GM23338 (cell line): ENCODE data around the gene PPP2R5D. TPM values are rescaled to one million over a fixed set of nuclear protein-coding genes. Genes with fewer than 3 reads are reported as not detected.

ENCODE experiments used
- ATAC-seq: fragments of 200-7000 bp; cut with Tn5 transposase; 3 replicates; pipeline ENCODE4 v1.9.1; 2020
- DNase-seq: peaks from one replicate; pipeline ENCODE4 v3.0.0-alpha.2; 2015; ENCODE audit warnings: low spot score
- H2AFZ ChIP-seq: fragments of 200-600 bp; sonication (generic); 2 replicates; pipeline ENCODE4 v1.8.0; 2016; ENCODE audit warnings: antibody characterized with exemption, mild to moderate bottlenecking, moderate library complexity
- H3F3A ChIP-seq: fragments of 200-600 bp; sonication (generic); replicated peaks from 2 replicates; pipeline ENCODE4 v1.8.0; 2017; ENCODE audit warnings: antibody characterized with exemption, mixed run types, low read depth
- H3K27ac ChIP-seq: fragments of 200-600 bp; sonication (generic); 2 replicates; pipeline ENCODE4 v1.6.1; 2016; ENCODE audit warnings: low read depth
- H3K27me3 ChIP-seq: fragments of 200-600 bp; sonication (generic); 2 replicates; pipeline ENCODE4 v1.8.0; 2016; ENCODE audit warnings: mild to moderate bottlenecking, mixed run types, moderate library complexity; ENCODE audit not compliant: insufficient read depth
- H3K36me3 ChIP-seq: fragments of 200-600 bp; sonication (generic); 2 replicates; pipeline ENCODE4 v1.8.0; 2016; ENCODE audit warnings: mild to moderate bottlenecking; ENCODE audit not compliant: insufficient read depth
- H3K4me1 ChIP-seq: fragments of 200-600 bp; sonication (generic); 2 replicates; pipeline ENCODE4 v1.8.0; 2016; ENCODE audit warnings: mild to moderate bottlenecking, moderate library complexity; ENCODE audit not compliant: insufficient read depth
- H3K4me2 ChIP-seq: fragments of 200-600 bp; sonication (generic); 2 replicates; pipeline ENCODE4 v1.7.1; 2017; ENCODE audit warnings: mixed run types
- H3K4me3 ChIP-seq: fragments of 200-600 bp; sonication (generic); 2 replicates; pipeline ENCODE4 v1.6.1; 2016; ENCODE audit warnings: mixed run types
- H3K79me2 ChIP-seq: fragments of 200-600 bp; sonication (generic); replicated peaks from 2 replicates; pipeline ENCODE4 v1.8.0; 2017; ENCODE audit warnings: mild to moderate bottlenecking; ENCODE audit not compliant: insufficient read depth
- H3K9me2 ChIP-seq: fragments of 200-600 bp; sonication (generic); 2 replicates; pipeline ENCODE4 v1.8.0; 2017; ENCODE audit not compliant: insufficient read depth
- H4K20me1 ChIP-seq: fragments of 200-600 bp; sonication (generic); replicated peaks from 2 replicates; pipeline ENCODE4 v1.8.0; 2017; ENCODE audit warnings: mild to moderate bottlenecking; ENCODE audit not compliant: insufficient read depth
- H3K27ac Mint-ChIP-seq: 2 replicates; pipeline ENCODE4 v1.8.0; 2020; ENCODE audit warnings: inconsistent platforms, mild to moderate bottlenecking, moderate library complexity, mixed read lengths
- H3K27me3 Mint-ChIP-seq: 3 replicates; pipeline ENCODE4 v1.8.0; 2022; ENCODE audit warnings: low read depth, mild to moderate bottlenecking, moderate library complexity, mixed read lengths, inconsistent platforms; ENCODE audit not compliant: insufficient read depth, poor library complexity
- H3K36me3 Mint-ChIP-seq: 3 replicates; pipeline ENCODE4 v1.8.0; 2021; ENCODE audit warnings: low read depth, mild to moderate bottlenecking, inconsistent platforms, moderate library complexity, mixed read lengths
- H3K4me1 Mint-ChIP-seq: 3 replicates; pipeline ENCODE4 v1.8.0; 2020; ENCODE audit warnings: mild to moderate bottlenecking, inconsistent platforms, mixed read lengths
- H3K4me3 Mint-ChIP-seq: 3 replicates; pipeline ENCODE4 v1.8.0; 2021; ENCODE audit warnings: moderate library complexity, mild to moderate bottlenecking, inconsistent platforms, mixed read lengths
- H3K9me3 Mint-ChIP-seq: 3 replicates; pipeline ENCODE4 v1.8.0; 2020; ENCODE audit warnings: moderate library complexity, mild to moderate bottlenecking, inconsistent platforms, mixed read lengths
- CREB1 ChIP-seq: fragments of 250-450 bp; sonication (Bioruptor Pico); IDR thresholded peaks from 2 replicates; pipeline ENCODE4 v1.5.0; 2020; ENCODE audit warnings: low read depth, mild to moderate bottlenecking, moderate library complexity
- CTCF ChIP-seq, 2 experiments: fragments of 200-600 bp in 1 of 2; sonication (generic) in 1 of 2; conservative IDR thresholded peaks; 2 replicates each; pipeline versions ENCODE4 v1.5.1 to v1.6.1; 2016 to 2017; ENCODE audit warnings: antibody characterized with exemption in 2 of 2, low read depth in 2 of 2, mild to moderate bottlenecking in 2 of 2, moderate library complexity in 1 of 2
- ETS1 ChIP-seq: IDR thresholded peaks from 2 replicates; pipeline ENCODE4 v1.6.1; 2016; ENCODE audit warnings: antibody characterized with exemption
- EZH2 ChIP-seq: fragments of 200-600 bp; sonication (generic); IDR thresholded peaks from one replicate; pipeline ENCODE4 v1.8.0; 2017; ENCODE audit warnings: antibody characterized with exemption, mild to moderate bottlenecking, low read depth; ENCODE audit not compliant: unreplicated experiment
- EZH2phosphoT487 ChIP-seq: fragments of 200-600 bp; sonication (generic); IDR thresholded peaks from one replicate; pipeline ENCODE4 v1.8.1; 2018; ENCODE audit warnings: antibody characterized with exemption; ENCODE audit not compliant: unreplicated experiment
- JUNB ChIP-seq: IDR thresholded peaks from one replicate; pipeline ENCODE4 v1.6.1; 2016; ENCODE audit warnings: antibody characterized with exemption; ENCODE audit not compliant: unreplicated experiment
- POLR2AphosphoS5 ChIP-seq: IDR thresholded peaks from 2 replicates; pipeline ENCODE4 v1.6.1; 2016; ENCODE audit warnings: antibody characterized with exemption, low read depth
- STAT1 ChIP-seq: IDR thresholded peaks from one replicate; pipeline ENCODE4 v1.6.1; 2016; ENCODE audit warnings: antibody characterized with exemption; ENCODE audit not compliant: unreplicated experiment
- ZNF114 ChIP-seq: fragments of 250-450 bp; sonication (Bioruptor Pico); IDR thresholded peaks from 2 replicates; pipeline ENCODE4 v1.5.0; 2020; ENCODE audit warnings: mild to moderate bottlenecking, moderate library complexity
- ZNF331 ChIP-seq: fragments of 250-450 bp; sonication (Bioruptor Pico); IDR thresholded peaks from 2 replicates; pipeline ENCODE4 v1.5.0; 2020; ENCODE audit warnings: low read depth, mild to moderate bottlenecking, moderate library complexity
- polyA plus RNA-seq: library from polyadenylated mRNA; unstranded; fragments of >200 nt; fragmentation: Nextera tagmentation; extraction: Ambion mirVana; gene quantifications from 2 replicates; pipeline ENCODE4 v1.2.1, GENCODE V29; 2016
- total RNA-seq: library from RNA; depleted of rRNA; stranded (reverse); fragments of >200 nt; shearing (Covaris generic); gene quantifications from 2 replicates; pipeline ENCODE4 v1.2.3, GENCODE V29; 2014

Gene PPP2R5D
- total and polyA plus RNA-seq, 2 experiments from 2014 or later: 20.0 to 55.3 TPM

- no peaks in the 10 kb centered on the region for H3K9me3 Mint-ChIP-seq
- H3K36me3 Mint-ChIP-seq: peaks cover 56% of the 10 kb centered on the region
Measured at GRCh38 chr6:43007126-43007525, 22.8 kb downstream of the PPP2R5D start.

GRCh38 chr6:43009124-43009523, 24.8 kb downstream of the PPP2R5D start:
- DNase-seq (peak; percentile 50), ATAC-seq (no peak)
- Histone ChIP-seq H3K4me3 (no peak overlapping the region), H3K79me2 (peaks cover 18% of the 10 kb centered on the region), H3K4me1 (peaks cover 7% of the 10 kb centered on the region; the same call in 1 of the 2 replicates), H4K20me1 (peaks cover 19% of the 10 kb centered on the region), H3K27me3 (no peaks in the 10 kb centered on the region), H3K36me3 (peaks cover 13% of the 10 kb centered on the region; the same call in 1 of the 2 replicates), H3K4me2 (no peak overlapping the region), H3K27ac (no peak overlapping the region), H3K9me2 (no peaks in the 10 kb centered on the region), H2AFZ (no peak overlapping the region), H3F3A (0 out of 2 replicates have a peak, but pooled peaks cover 21% of the 10 kb centered on the region)
- peaks cover 19% of the 10 kb centered on the region for H3K4me1 Mint-ChIP-seq
- no peaks in the 10 kb centered on the region for H3K9me3 Mint-ChIP-seq
- H3K4me3 Mint-ChIP-seq: no peak overlapping the region
- peaks cover 70% of the 10 kb centered on the region for H3K36me3 Mint-ChIP-seq
- TF ChIP-seq CTCF (conservative IDR thresholded peaks at IDR 0.05; ENCODE audit: low read depth in 2 of 2) (peak; percentile 48 to 64), POLR2AphosphoS5 (no peak), ZNF114 (CRISPR knock-in tag) (no peak), ZNF331 (no peak), CREB1 (CRISPR knock-in tag) (no peak), EZH2phosphoT487 (no peak), JUNB (no peak), EZH2 (no peak), STAT1 (no peak)
- no peak overlapping the region for H3K27ac Mint-ChIP-seq
- peaks cover 20% of the 10 kb centered on the region for H3K27me3 Mint-ChIP-seq

More at GRCh38 chr6:43007126-43007525, 22.8 kb downstream of the PPP2R5D start:
- Histone ChIP-seq H2AFZ (no peak overlapping the region), H3K79me2 (peaks cover 8% of the 10 kb centered on the region), H3K4me2 (no peak overlapping the region), H4K20me1 (peaks cover 12% of the 10 kb centered on the region), H3K9me2 (no peaks in the 10 kb centered on the region), H3K27me3 (no peaks in the 10 kb centered on the region), H3K27ac (no peak overlapping the region), H3K36me3 (peaks cover 10% of the 10 kb centered on the region; the same call in 1 of the 2 replicates), H3K4me3 (no peak overlapping the region), H3K4me1 (0 out of 2 replicates have a peak, but pooled peaks cover 5% of the 10 kb centered on the region), H3F3A (0 out of 2 replicates have a peak, but pooled peaks cover 12% of the 10 kb centered on the region)
- H3K4me3 Mint-ChIP-seq: no peak overlapping the region
- H3K4me1 Mint-ChIP-seq: peaks cover 9% of the 10 kb centered on the region
- no peak for TF ChIP-seq ZNF114 (CRISPR knock-in tag)
- TF ChIP-seq ETS1: no peak
- TF ChIP-seq EZH2: no peak
- H3K27ac Mint-ChIP-seq: no peak overlapping the region
- H3K27me3 Mint-ChIP-seq: peaks cover 5% of the 10 kb centered on the region
- ATAC-seq: no peak
- no peak for DNase-seq
